HepG2 (cell line): ENCODE results near the gene EHD1. TPM values are rescaled to one million over a fixed set of nuclear protein-coding genes. Genes with fewer than 3 reads are reported as not detected.

Experiments
- ATAC-seq: fragments of 200-7000 bp; cut with Tn5 transposase; 3 replicates; pipeline ENCODE4 v1.9.1; 2020; ENCODE audit warnings: mild to moderate bottlenecking, moderate library complexity
- BruUV-seq: library from RNA; stranded (reverse); fragments of 400-500 nt; replicated peaks from 2 replicates; lab custom pipeline; 2021; lab: Mats Ljungman, UMichigan
- CTCF ChIA-PET: fragments of 300-600 bp; formaldehyde crosslinking; extraction: SDS; loops from one replicate; lab custom pipeline; 2021; ENCODE audit warnings: low total read pairs, inconsistent platforms, low intra/inter-chr PET ratio; lab: Yijun Ruan, JAX
- POLR2A ChIA-PET: fragments of 350-600 bp; sonication (Branson Sonifier 250); formaldehyde crosslinking; loops from one replicate; lab custom pipeline; 2020; ENCODE audit warnings: antibody characterized with exemption, inconsistent platforms; lab: Yijun Ruan, JAX
- DNase-seq: peaks from one replicate; pipeline ENCODE4 v3.0.0-alpha.2; 2015; ENCODE audit warnings: low spot score
- FAIRE-seq: peaks from 3 replicates; lab custom pipeline; 2011; peaks lifted over from hg19 to GRCh38; lab: Jason Lieb, UNC
- H2AFZ ChIP-seq: one replicate; pipeline ENCODE4 v1.6.1; 2011; ENCODE audit warnings: low read length, inconsistent platforms
- H3K27ac ChIP-seq: fragments of 300-600 bp; 3 replicates; pipeline ENCODE4 v1.8.0; 2011; ENCODE audit warnings: mixed run types, mild to moderate bottlenecking, mixed read lengths, low read length, inconsistent platforms; ENCODE audit not compliant: insufficient read depth; ENCODE audit errors: extremely low read length
- H3K27me3 ChIP-seq, 2 experiments: fragments of 200-600 bp in 1 of 2; 2 replicates in 1 of 2; 3 replicates in 1 of 2; pipeline versions ENCODE4 v1.6.0 to v1.8.0; 2011; ENCODE audit warnings: low read length in 2 of 2, mild to moderate bottlenecking in 2 of 2, moderate library complexity in 2 of 2, inconsistent platforms in 1 of 2; ENCODE audit not compliant: insufficient read depth in 2 of 2, control insufficient read depth in 1 of 2
- H3K36me3 ChIP-seq, 2 experiments: fragments of 200-600 bp in 1 of 2; replicated peaks in 1 of 2; 2 replicates in 1 of 2; 3 replicates in 1 of 2; pipeline versions ENCODE4 v1.5.1 to v1.8.0; 2011; ENCODE audit warnings: low read length in 2 of 2, inconsistent platforms in 1 of 2; ENCODE audit not compliant: insufficient read depth in 2 of 2, control insufficient read depth in 1 of 2
- H3K4me1 ChIP-seq: 2 replicates; pipeline ENCODE4 v1.5.1; 2012; ENCODE audit warnings: low read length, inconsistent platforms; ENCODE audit not compliant: insufficient read depth
- H3K4me2 ChIP-seq: 2 replicates; pipeline ENCODE4 v1.6.0; 2011; ENCODE audit warnings: low read depth, low read length, inconsistent platforms
- H3K4me3 ChIP-seq, 3 experiments: fragments of 200-600 bp in 1 of 3; sonication (generic), shearing (Covaris generic) in 1 of 3; replicated peaks in 1 of 3; 2 replicates each; pipeline ENCODE4 v1.5.1; 2011 to 2016; ENCODE audit warnings: low read length in 3 of 3, inconsistent platforms in 2 of 3, low read depth in 2 of 3, mild to moderate bottlenecking in 2 of 3, control low read depth in 1 of 3, mixed read lengths in 1 of 3; ENCODE audit not compliant: insufficient read depth in 1 of 3
- H3K79me2 ChIP-seq: one replicate; pipeline ENCODE4 v1.6.1; 2011; ENCODE audit warnings: low read length, inconsistent platforms; ENCODE audit not compliant: insufficient read depth
- H3K9ac ChIP-seq: 2 replicates; pipeline ENCODE4 v1.6.0; 2011; ENCODE audit warnings: mild to moderate bottlenecking, low read depth, low read length, inconsistent platforms; ENCODE audit not compliant: insufficient read depth
- H3K9me3 ChIP-seq: 2 replicates; pipeline ENCODE4 v1.5.1; 2012; ENCODE audit warnings: mild to moderate bottlenecking, low read length
- H4K20me1 ChIP-seq: 2 replicates; pipeline ENCODE4 v1.6.0; 2011; ENCODE audit warnings: inconsistent platforms, mild to moderate bottlenecking, low read length, moderate library complexity; ENCODE audit not compliant: insufficient read depth
- ATF1 ChIP-seq: IDR thresholded peaks from 2 replicates; pipeline ENCODE4 v1.6.1; 2016; ENCODE audit warnings: mild to moderate bottlenecking, control low read depth
- CBX1 ChIP-seq: IDR thresholded peaks from one replicate; pipeline ENCODE4 v1.6.1; 2016; ENCODE audit warnings: antibody characterized with exemption, low read depth
- CBX2 ChIP-seq, 2 experiments: fragments of 200-600 bp in 1 of 2; sonication (generic); formaldehyde crosslinking in 1 of 2; IDR thresholded peaks; 2 replicates each; pipeline versions ENCODE4 v1.7.0 to v1.8.1; 2018 to 2022; ENCODE audit warnings: low read depth in 2 of 2, low read length in 1 of 2, mild to moderate bottlenecking in 1 of 2, missing genetic modification reagents in 1 of 2
- GLI4 ChIP-seq: sonication (generic); formaldehyde crosslinking; IDR thresholded peaks from 2 replicates; pipeline ENCODE4 v1.5.1; 2020; ENCODE audit warnings: missing genetic modification reagents, mild to moderate bottlenecking, moderate library complexity, borderline replicate concordance
- HNRNPUL1 ChIP-seq: fragments of 200-400 bp; formaldehyde crosslinking; IDR thresholded peaks from 2 replicates; pipeline ENCODE4 v1.6.1; 2017; ENCODE audit warnings: low read depth, mild to moderate bottlenecking, low read length, moderate library complexity
- KLF11 ChIP-seq: IDR thresholded peaks from 2 replicates; pipeline ENCODE4 v1.6.1; 2016; ENCODE audit warnings: missing compliant biosample characterization
- MEIS2 ChIP-seq: sonication (generic); formaldehyde crosslinking; IDR thresholded peaks from 2 replicates; pipeline ENCODE4 v1.9.0; 2021; ENCODE audit warnings: mild to moderate bottlenecking, missing genetic modification reagents
- ONECUT2 ChIP-seq: sonication (generic); formaldehyde crosslinking; IDR thresholded peaks from 2 replicates; pipeline ENCODE4 v1.4.0; 2020; ENCODE audit warnings: missing genetic modification reagents
- RXRA ChIP-seq: sonication (generic); formaldehyde crosslinking; IDR thresholded peaks from 2 replicates; pipeline ENCODE4 v1.5.1; 2020; ENCODE audit warnings: missing genetic modification reagents
- TAF1 ChIP-seq: sonication (generic); formaldehyde crosslinking; IDR thresholded peaks from 2 replicates; pipeline ENCODE4 v1.4.0; 2020; ENCODE audit warnings: missing genetic modification reagents
- YY1 ChIP-seq: IDR thresholded peaks from 2 replicates; pipeline ENCODE4 v1.6.1; 2011; ENCODE audit warnings: low read length, low read depth, moderate library complexity, mild to moderate bottlenecking; ENCODE audit not compliant: insufficient read depth, insufficient replicate concordance
- ZC3H13 ChIP-seq: sonication (generic); formaldehyde crosslinking; IDR thresholded peaks from 2 replicates; pipeline ENCODE4 v1.8.1; 2023; ENCODE audit warnings: mild to moderate bottlenecking, missing genetic modification reagents, moderate library complexity
- ZFP82 ChIP-seq: sonication (generic); formaldehyde crosslinking; IDR thresholded peaks from 2 replicates; pipeline ENCODE4 v1.5.1; 2020; ENCODE audit warnings: mild to moderate bottlenecking, missing genetic modification reagents, borderline replicate concordance
- ZNF160 ChIP-seq: sonication (generic); formaldehyde crosslinking; IDR thresholded peaks from 2 replicates; pipeline ENCODE4 v1.8.0; 2022; ENCODE audit warnings: mild to moderate bottlenecking, inconsistent platforms, missing genetic modification reagents
- ZNF234 ChIP-seq: sonication (generic); formaldehyde crosslinking; conservative IDR thresholded peaks from 2 replicates; pipeline ENCODE4 v1.5.1; 2020; ENCODE audit warnings: mild to moderate bottlenecking, missing genetic modification reagents
- ZNF256 ChIP-seq: sonication (generic); formaldehyde crosslinking; conservative IDR thresholded peaks from 2 replicates; pipeline ENCODE4 v1.4.0; 2020; ENCODE audit warnings: missing genetic modification reagents
- ZNF263 ChIP-seq: sonication (generic); formaldehyde crosslinking; IDR thresholded peaks from 2 replicates; pipeline ENCODE4 v1.4.0; 2020; ENCODE audit warnings: missing genetic modification reagents
- ZNF383 ChIP-seq: sonication (generic); formaldehyde crosslinking; IDR thresholded peaks from 2 replicates; pipeline ENCODE4 v1.4.0; 2020; ENCODE audit warnings: missing genetic modification reagents, mild to moderate bottlenecking, borderline replicate concordance
- ZNF724P ChIP-seq: sonication (generic); formaldehyde crosslinking; IDR thresholded peaks from 2 replicates; pipeline ENCODE4 v1.8.0; 2022; ENCODE audit warnings: missing genetic modification reagents, borderline replicate concordance
- WGBS: methylation state at CpG from one replicate; pipeline ENCODE4 v1.1.6; 2017; ENCODE audit warnings: low lambda C conversion rate; 5-methylcytosine and 5-hydroxymethylcytosine counted together
- in situ Hi-C: cut with HindIII; loops from 2 replicates; pipeline ENCODE4 v1.10.0; 2017; ENCODE audit warnings: low pct_unique_long_range_greater_than_20kb; ENCODE audit not compliant: extremely low pct_ligation_motif_present
- intact Hi-C: fragments of 100-400 bp; cut with micrococcal nuclease; formaldehyde crosslinking; loops from one replicate; pipeline ENCODE4 v1.10.0; 2022; ENCODE audit not compliant: unreplicated experiment
- polyA plus RNA-seq, 8 experiments: library from polyadenylated mRNA; depleted of rRNA in 3 of 8; stranded (reverse) in 7 of 8; unstranded in 1 of 8; fragments of >200 nt; fragmentation: Illumina TruSeq in 4 of 8; extraction: Trizol in 4 of 8; gene quantifications; 2 replicates each; pipeline versions ENCODE4 v1.2.1 to v1.2.3, GENCODE V29; 2011 to 2016; ENCODE audit warnings: low read depth in 4 of 8, missing spikeins in 1 of 8, mixed read lengths in 1 of 8; ENCODE audit not compliant: insufficient read depth in 1 of 8
- total RNA-seq, 5 experiments: library from RNA; depleted of rRNA; stranded (reverse); fragments of >200 nt; fragmentation: Illumina TruSeq; extraction: Trizol; gene quantifications; 2 replicates each; pipeline ENCODE4 v1.2.3, GENCODE V29; 2016; ENCODE audit warnings: low read depth in 1 of 5

The EHD1 gene
- total and polyA plus RNA-seq, 2 of the 13 experiments (the other 11 are each of a cell fraction or from before 2014, with no cell fraction given): 23.6 to 26.6 TPM

DNA sequence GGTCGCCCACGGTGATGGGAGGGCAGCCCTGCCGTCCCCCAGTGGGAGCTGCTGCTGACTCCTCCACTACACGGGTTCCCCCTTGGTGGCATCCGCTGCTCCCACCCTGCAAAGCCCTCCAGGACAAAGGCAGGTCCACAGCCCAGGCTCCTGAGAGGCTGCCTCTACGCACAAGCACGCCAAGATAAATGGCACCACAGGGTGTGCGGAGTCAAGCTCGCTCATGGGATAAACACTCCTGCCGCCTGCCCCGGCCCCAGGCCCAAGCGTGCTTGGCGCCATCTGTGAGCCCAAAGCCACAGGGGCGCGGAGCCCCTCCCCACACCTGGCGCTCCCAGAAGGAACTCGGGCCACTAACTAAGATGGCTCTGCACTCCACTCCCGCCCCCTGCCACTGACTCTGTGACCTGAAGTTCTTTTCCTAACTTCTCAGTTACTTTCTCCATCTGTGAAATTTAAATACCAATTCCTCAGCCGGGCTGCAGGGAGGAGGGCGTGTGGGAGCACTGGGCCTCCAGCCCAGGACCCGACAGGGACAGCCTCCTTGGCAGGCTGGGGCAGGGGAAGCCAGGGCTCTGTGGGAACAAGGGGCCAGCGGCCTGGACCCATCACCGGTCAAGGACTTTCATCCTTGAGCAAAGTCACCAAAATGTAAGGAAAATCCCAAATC lies 14.9 kb downstream of the EHD1 start:
- no peak overlapping the region for H3K9ac ChIP-seq
- WGBS: 94% methylated on average over 17 of the region's 23 CpGs
- no peak overlapping the region for H3K4me2 ChIP-seq
- FAIRE-seq (no peak), DNase-seq (no peak), ATAC-seq (no peak)
- no peaks in the 10 kb centered on the region for H3K27me3 ChIP-seq
- BruUV-seq: no TSS peak
- TF ChIP-seq ZFP82 (CRISPR knock-in tag) (no peak), GLI4 (CRISPR knock-in tag) (no peak), ZNF263 (CRISPR knock-in tag) (peak; percentile 69; the same call in 1 of the 2 replicates), RXRA (CRISPR knock-in tag) (no peak)
- no peaks in the 10 kb centered on the region for H3K9me3 ChIP-seq
- ChIA-PET CTCF (no interaction called here), POLR2A (interaction anchor here (1.3 to 1.7 kb wide), 5 partner anchors 8 to 29 kb away, joined by 3 to 9 read pairs (median 3); no protein-coding TSS in a partner anchor)
- no peaks in the 10 kb centered on the region for H4K20me1 ChIP-seq
- H3K4me3 ChIP-seq: no peak overlapping the region
- no peak overlapping the region for H2AFZ ChIP-seq
- H3K79me2 ChIP-seq: peaks cover 33% of the 10 kb centered on the region
- peaks cover 7 to 30% of the 10 kb centered on the region in 2 experiments; a peak in 4 of 5 replicates for H3K36me3 ChIP-seq
- H3K4me1 ChIP-seq: peaks cover 38% of the 10 kb centered on the region
- in situ Hi-C loops: no loop called here
- no peak overlapping the region for H3K27ac ChIP-seq
- intact Hi-C loops: no loop called here

DNA sequence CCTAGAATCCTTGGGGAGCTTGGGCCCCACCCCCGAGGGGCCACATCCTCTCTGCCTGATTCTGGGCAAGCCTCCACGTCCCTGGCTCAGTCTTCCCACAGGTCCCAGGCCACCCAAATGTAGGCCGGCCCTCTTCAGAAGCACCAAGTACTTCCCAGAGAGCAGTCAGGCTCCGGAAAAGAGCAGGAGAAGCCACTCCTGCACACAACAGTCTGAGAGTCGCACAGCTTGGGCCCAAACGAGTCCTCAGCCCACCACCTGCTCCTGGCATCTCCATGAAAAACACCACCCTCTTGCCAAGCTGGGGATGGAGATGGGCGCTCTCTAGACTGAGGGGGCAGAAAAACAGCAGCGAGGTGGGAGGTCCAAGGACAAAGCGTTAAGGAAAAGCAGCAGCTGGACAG lies 15.4 kb downstream of the EHD1 start:
- ATAC-seq (no peak), DNase-seq (no peak), FAIRE-seq (no peak)
- Histone ChIP-seq H3K27me3 (no peaks in the 10 kb centered on the region), H4K20me1 (no peaks in the 10 kb centered on the region), H3K27ac (no peak overlapping the region), H3K9me3 (no peaks in the 10 kb centered on the region), H3K4me3 (no peak overlapping the region), H3K4me1 (peaks cover 38% of the 10 kb centered on the region), H3K36me3 (peaks cover 7 to 30% of the 10 kb centered on the region in 2 experiments; a peak in 4 of 5 replicates), H3K9ac (no peak overlapping the region), H2AFZ (no peak overlapping the region), H3K4me2 (no peak overlapping the region), H3K79me2 (peaks cover 28% of the 10 kb centered on the region)
- CTCF ChIA-PET: no interaction called here
- WGBS: 92% methylated on average over 9 of the region's 9 CpGs
- in situ Hi-C loops: no loop called here
- no TSS peak for BruUV-seq
- intact Hi-C loops: no loop called here
- POLR2A ChIA-PET: interaction anchor here (2.7 kb wide), 1 partner anchor 10 kb away, joined by 10 read pairs; no protein-coding TSS in a partner anchor
- TF ChIP-seq CBX2 (IDR thresholded peaks at IDR 0.05; ENCODE audit: low read depth, low read length): no peak
- no peak for TF ChIP-seq CBX2 (CRISPR knock-in tag; IDR thresholded peaks at IDR 0.05; ENCODE audit: low read depth)
- no peak for TF ChIP-seq ZNF234
- TF ChIP-seq ZNF160 (CRISPR knock-in tag): no peak
- TF ChIP-seq ONECUT2 (CRISPR knock-in tag): no peak
- no peak for TF ChIP-seq YY1
- TF ChIP-seq ZNF383 (CRISPR knock-in tag): no peak
- no peak for TF ChIP-seq ATF1
- TF ChIP-seq KLF11 (CRISPR knock-in tag): no peak
- no peak for TF ChIP-seq MEIS2 (CRISPR knock-in tag)
- TF ChIP-seq HNRNPUL1: no peak
- no peak for TF ChIP-seq ZNF724P
- no peak for TF ChIP-seq CBX1
- TF ChIP-seq ZNF256 (CRISPR knock-in tag): no peak
- no peak for TF ChIP-seq TAF1 (CRISPR knock-in tag)
- no peak for TF ChIP-seq ZC3H13
